OCI-LY7 (cell line): ENCODE results near the gene GRP. TPM values are rescaled to one million over a fixed set of nuclear protein-coding genes. Genes with fewer than 3 reads are reported as not detected.

Experiments used
- BruUV-seq: library from RNA; stranded (reverse); fragments of 400-500 nt; replicated peaks from 2 replicates; lab custom pipeline; 2021; lab: Mats Ljungman, UMichigan
- CTCF ChIA-PET: fragments of 300-600 bp; sonication (Branson Sonifier 250); formaldehyde crosslinking; loops from one replicate; lab custom pipeline; 2022; ENCODE audit warnings: antibody characterized with exemption; ENCODE audit not compliant: unreplicated experiment; lab: Charles Lee
- POLR2A ChIA-PET: fragments of 300-600 bp; sonication (Branson Sonifier 250); formaldehyde crosslinking; loops from one replicate; lab custom pipeline; 2022; ENCODE audit warnings: antibody characterized with exemption; lab: Charles Lee
- DNase-seq: peaks from one replicate; pipeline ENCODE4 v3.0.0-alpha.2; 2015; ENCODE audit warnings: low spot score
- H2AFZ ChIP-seq: fragments of 200-600 bp; sonication (generic), shearing (Covaris generic); 2 replicates; pipeline ENCODE4 v1.6.1; 2014; ENCODE audit warnings: mild to moderate bottlenecking, antibody characterized with exemption, low read length, moderate library complexity
- H3K27ac ChIP-seq: fragments of 200-600 bp; sonication (generic); 2 replicates; pipeline ENCODE4 v1.5.1; 2014; ENCODE audit warnings: mixed run types, low read depth, mild to moderate bottlenecking, moderate library complexity, low read length, inconsistent platforms; ENCODE audit not compliant: poor library complexity, severe bottlenecking
- H3K36me3 ChIP-seq: fragments of 200-600 bp; sonication (generic); 2 replicates; pipeline ENCODE4 v1.6.1; 2014; ENCODE audit warnings: mild to moderate bottlenecking, antibody characterized with exemption, low read length, moderate library complexity, mixed read lengths; ENCODE audit not compliant: insufficient read depth
- H3K4me1 ChIP-seq: fragments of 200-600 bp; sonication (generic); 2 replicates; pipeline ENCODE4 v1.5.1; 2014; ENCODE audit warnings: mild to moderate bottlenecking, low read length; ENCODE audit not compliant: insufficient read depth, poor library complexity, severe bottlenecking
- H3K4me2 ChIP-seq: fragments of 200-600 bp; sonication (generic); 2 replicates; pipeline ENCODE4 v1.6.1; 2014; ENCODE audit warnings: mild to moderate bottlenecking, low read length
- H3K4me3 ChIP-seq: fragments of 200-600 bp; sonication (generic); 2 replicates; pipeline ENCODE4 v1.5.1; 2014; ENCODE audit warnings: mild to moderate bottlenecking, low read depth, low read length; ENCODE audit not compliant: poor library complexity, severe bottlenecking
- H3K79me2 ChIP-seq: fragments of 200-600 bp; sonication (generic); 2 replicates; pipeline ENCODE4 v1.6.1; 2016; ENCODE audit warnings: low read depth, mild to moderate bottlenecking, low read length, moderate library complexity, mixed read lengths; ENCODE audit not compliant: insufficient read depth
- H3K9me2 ChIP-seq: fragments of 200-600 bp; sonication (generic); 2 replicates; pipeline ENCODE4 v1.6.1; 2016; ENCODE audit warnings: mild to moderate bottlenecking, low read length, mixed read lengths; ENCODE audit not compliant: insufficient read depth
- H3K9me3 ChIP-seq: fragments of 200-600 bp; sonication (generic); 2 replicates; pipeline ENCODE4 v1.6.1; 2014; ENCODE audit warnings: mild to moderate bottlenecking, mixed run types, low read length, mixed read lengths
- H4K20me1 ChIP-seq: fragments of 200-600 bp; sonication (generic); 2 replicates; pipeline ENCODE4 v1.6.1; 2014; ENCODE audit warnings: mild to moderate bottlenecking, antibody characterized with exemption, low read length, moderate library complexity, mixed read lengths; ENCODE audit not compliant: insufficient read depth
- CTCF ChIP-seq: fragments of 200-600 bp; sonication (generic); conservative IDR thresholded peaks from 2 replicates; pipeline ENCODE4 v1.5.1; 2014; ENCODE audit warnings: mild to moderate bottlenecking, antibody characterized with exemption, low read length, moderate library complexity, mixed read lengths
- EZH2phosphoT487 ChIP-seq: fragments of 200-600 bp; sonication (generic); IDR thresholded peaks from 2 replicates; pipeline ENCODE4 v1.6.1; 2018; ENCODE audit warnings: low read depth, borderline replicate concordance, mild to moderate bottlenecking, mixed run types, antibody characterized with exemption, low read length, moderate library complexity, mixed read lengths
- intact Hi-C: fragments of 100-400 bp; cut with micrococcal nuclease; formaldehyde crosslinking; loops from one replicate; pipeline ENCODE4 v1.10.0; 2022; ENCODE audit not compliant: unreplicated experiment
- total RNA-seq, 2 experiments: library from RNA; depleted of rRNA in 1 of 2; stranded (reverse); fragments of >200 nt in 1 of 2; shearing (Covaris generic) in 1 of 2; gene quantifications; 2 replicates each; pipeline ENCODE4 v1.2.3, GENCODE V29; 2014 to 2022

Gene GRP
- total RNA-seq, 2 experiments from 2014 or later = not detected

- Histone ChIP-seq H4K20me1 (no peaks in the 10 kb centered on the region), H3K79me2 (no peaks in the 10 kb centered on the region), H3K9me2 (no peaks in the 10 kb centered on the region), H3K4me3 (no peak overlapping the region), H3K9me3 (no peaks in the 10 kb centered on the region), H3K36me3 (no peaks in the 10 kb centered on the region), H2AFZ (no peak overlapping the region), H3K27ac (no peak overlapping the region), H3K4me2 (no peak overlapping the region), H3K4me1 (no peaks in the 10 kb centered on the region)
- BruUV-seq = no TSS peak
- DNase-seq = no peak
- CTCF ChIA-PET = no interaction called here
- POLR2A ChIA-PET = interaction anchor here (0.6 to 1.0 kb wide), 2 partner anchors 36 to 95 kb away, joined by 3 to 6 read pairs; no protein-coding TSS in a partner anchor
- intact Hi-C loops = no loop called here
- TF ChIP-seq EZH2phosphoT487 = no peak
- TF ChIP-seq CTCF = no peak
Observed at GRCh38 chr18:59180150-59180845, 39.7 kb upstream of the GRP start.

GRCh38 chr18:59182673-59183072 is 37.3 kb upstream of the GRP start:
- no peak for DNase-seq
- no TSS peak for BruUV-seq
- ChIA-PET CTCF (no interaction called here), POLR2A (no interaction called here)
- no peaks in the 10 kb centered on the region for H3K9me3 ChIP-seq
- H3K4me3 ChIP-seq = no peak overlapping the region
- no peaks in the 10 kb centered on the region for H3K79me2 ChIP-seq
- H4K20me1 ChIP-seq = no peaks in the 10 kb centered on the region
- H3K9me2 ChIP-seq = no peaks in the 10 kb centered on the region
- no peak overlapping the region for H2AFZ ChIP-seq
- intact Hi-C loops = no loop called here
- H3K27ac ChIP-seq = no peak overlapping the region
- TF ChIP-seq EZH2phosphoT487 (no peak), CTCF (no peak)
- no peaks in the 10 kb centered on the region for H3K4me1 ChIP-seq
- no peaks in the 10 kb centered on the region for H3K36me3 ChIP-seq
- H3K4me2 ChIP-seq = no peak overlapping the region

GRCh38 chr18:59189008-59189407 is 30.9 kb upstream of the GRP start:
- ChIA-PET CTCF (no interaction called here), POLR2A (no interaction called here)
- Histone ChIP-seq H3K27ac (no peak overlapping the region), H3K9me3 (no peaks in the 10 kb centered on the region), H3K36me3 (no peaks in the 10 kb centered on the region), H3K79me2 (no peaks in the 10 kb centered on the region), H3K4me3 (no peak overlapping the region), H4K20me1 (no peaks in the 10 kb centered on the region), H3K4me2 (no peak overlapping the region), H3K9me2 (no peaks in the 10 kb centered on the region), H2AFZ (no peak overlapping the region), H3K4me1 (no peaks in the 10 kb centered on the region)
- intact Hi-C loops = no loop called here
- TF ChIP-seq CTCF (no peak), EZH2phosphoT487 (no peak)
- no TSS peak for BruUV-seq
- DNase-seq = no peak
